HG02840 (cell line): ENCODE data around the gene MORF4L1.
"Not testable (repeated sequence)": the region's sequence is repeated elsewhere in the genome, so short reads cannot be mapped to it uniquely, and the experiment has no call there.

ENCODE experiments used
- ATAC-seq: cut with Tn5 transposase; IDR thresholded peaks from one replicate; pipeline ENCODE4 v1.9.1; 2021; ENCODE audit warnings: mild to moderate bottlenecking, moderate library complexity, moderate number of reproducible peaks; ENCODE audit not compliant: unreplicated experiment, low FRiP score

Gene MORF4L1

GRCh38 chr15:78855746-78856145 is 16.9 kb upstream of the MORF4L1 start:
- ATAC-seq, result no peak

- ATAC-seq, result peak; percentile 66
Observed at GRCh38 chr15:78859971-78860719, 12.5 kb upstream of the MORF4L1 start.

GRCh38 chr15:78865585-78865984 is 7.1 kb upstream of the MORF4L1 start:
- ATAC-seq, result not testable (repeated sequence)

- not testable (repeated sequence) for ATAC-seq
Observed at GRCh38 chr15:78866031-78866430, 6.7 kb upstream of the MORF4L1 start.

GRCh38 chr15:78866803-78867202 is 5.9 kb upstream of the MORF4L1 start:
- no peak for ATAC-seq

- no peak for ATAC-seq
Observed at GRCh38 chr15:78868366-78868765, 4.3 kb upstream of the MORF4L1 start.

GRCh38 chr15:78871483-78872127 is 1.1 kb upstream of the MORF4L1 start:
- ATAC-seq, result not testable (repeated sequence)

GRCh38 chr15:78872972-78873792 is 492 bp downstream of the MORF4L1 start:
- peak; percentile 70 for ATAC-seq

GRCh38 chr15:78873793-78874765 is 1.4 kb downstream of the MORF4L1 start:
- ATAC-seq, result no peak

- no peak for ATAC-seq
Observed at GRCh38 chr15:78875107-78875914, 2.6 kb downstream of the MORF4L1 start.

GRCh38 chr15:78876954-78877353 is 4.3 kb downstream of the MORF4L1 start:
- ATAC-seq, result not testable (repeated sequence)

- no peak for ATAC-seq
Observed at GRCh38 chr15:78878356-78878755, 5.7 kb downstream of the MORF4L1 start.

GRCh38 chr15:78879517-78880241 is 7.0 kb downstream of the MORF4L1 start:
- no peak for ATAC-seq

- ATAC-seq, result no peak
Observed at GRCh38 chr15:78880242-78880533, 7.5 kb downstream of the MORF4L1 start.

- no peak for ATAC-seq
Observed at GRCh38 chr15:78880813-78881212, 8.1 kb downstream of the MORF4L1 start.

GRCh38 chr15:78881681-78882080 is 9.0 kb downstream of the MORF4L1 start:
- no peak for ATAC-seq

GRCh38 chr15:78889000-78889399 is 16.3 kb downstream of the MORF4L1 start:
- no peak for ATAC-seq

- ATAC-seq, result no peak
Observed at GRCh38 chr15:78893538-78893937, 20.8 kb downstream of the MORF4L1 start.

GRCh38 chr15:78895471-78895870 is 22.8 kb downstream of the MORF4L1 start:
- no peak for ATAC-seq
